ENCODE results near the gene FBXL17. TPM values are rescaled to one million over a fixed set of nuclear protein-coding genes. Genes with fewer than 3 reads are reported as not detected.

Gene FBXL17
- polyA plus RNA-seq, 2 of the 4 experiments (the other 2 are of a cell fraction) = 8.7 to 9.1 TPM

GRCh38 chr5:108181975-108182374 is 199.9 kb downstream of the FBXL17 start:
- DNase-seq (ENCODE audit: low read depth in 1 of 2, low spot score in 1 of 2) (no peak), FAIRE-seq (no peak), ATAC-seq (no peak)
- H3K9me3 ChIP-seq = no peaks in the 10 kb centered on the region
- H3K4me2 ChIP-seq = no peak overlapping the region
- H3K27ac ChIP-seq = no peak overlapping the region
- no peak overlapping the region for H3K4me3 ChIP-seq
- WGBS (ENCODE audit: missing lambda C conversion rate) = 90% methylated on average over 7 of the region's 7 CpGs
- TF ChIP-seq RAD21 (conservative IDR thresholded peaks at IDR 0.05 in 1 of 2, IDR thresholded peaks at IDR 0.05 in 1 of 2) (no peak), MAX (IDR thresholded peaks at IDR 0.05) (no peak), HDAC2 (IDR thresholded peaks at IDR 0.05) (no peak), ZC3H11A (IDR thresholded peaks at IDR 0.05) (no peak), RCOR1 (IDR thresholded peaks at IDR 0.05; ENCODE audit: low read depth, low read length) (no peak), NPAS2 (CRISPR knock-in tag; IDR thresholded peaks at IDR 0.05; ENCODE audit: borderline replicate concordance) (no peak), HMGXB4 (CRISPR knock-in tag; IDR thresholded peaks at IDR 0.05; ENCODE audit: borderline replicate concordance) (no peak), SMC3 (IDR thresholded peaks at IDR 0.05) (no peak), PHF8 (IDR thresholded peaks at IDR 0.05; ENCODE audit: borderline replicate concordance, low read depth) (no peak), CHD4 (IDR thresholded peaks at IDR 0.05; ENCODE audit: borderline replicate concordance) (no peak), HES2 (IDR thresholded peaks at IDR 0.05) (no peak), HOXB5 (CRISPR knock-in tag; IDR thresholded peaks at IDR 0.05) (no peak), MAZ (IDR thresholded peaks at IDR 0.05; ENCODE audit: borderline replicate concordance, low read depth, low read length) (no peak), CBX2 (IDR thresholded peaks at IDR 0.05; ENCODE audit: borderline replicate concordance, low read depth) (no peak), ZNF302 (CRISPR knock-in tag; IDR thresholded peaks at IDR 0.05) (no peak), CBX8 (IDR thresholded peaks at IDR 0.05) (no peak), FOXS1 (CRISPR knock-in tag; IDR thresholded peaks at IDR 0.05) (no peak), ESRRA (IDR thresholded peaks at IDR 0.05; ENCODE audit: borderline replicate concordance, low read length) (no peak), GATA3 (IDR thresholded peaks at IDR 0.05; ENCODE audit: borderline replicate concordance) (no peak), EHF (CRISPR knock-in tag; IDR thresholded peaks at IDR 0.05) (no peak)
- ChIA-PET POLR2A (no interaction called here), CTCF (no interaction called here)
- no peaks in the 10 kb centered on the region for H3K4me1 ChIP-seq

- ChIA-PET POLR2A (no interaction called here), CTCF (interaction anchor here (1.2 kb wide), 1 partner anchor 26 kb away, joined by 3 read pairs; no protein-coding TSS in a partner anchor)
- no peak for TF ChIP-seq RARB (CRISPR knock-in tag; IDR thresholded peaks at IDR 0.05)
- TF ChIP-seq EHF (CRISPR knock-in tag; IDR thresholded peaks at IDR 0.05) = no peak
- TF ChIP-seq MAZ (IDR thresholded peaks at IDR 0.05; ENCODE audit: borderline replicate concordance, low read depth, low read length) = no peak
- TF ChIP-seq HOXB13 (CRISPR knock-in tag; IDR thresholded peaks at IDR 0.05; ENCODE audit: low read depth) = no peak
- no peak for TF ChIP-seq E2F6 (IDR thresholded peaks at IDR 0.05; ENCODE audit: borderline replicate concordance, low read depth)
- no peak for TF ChIP-seq CBX8 (IDR thresholded peaks at IDR 0.05)
- no peak for TF ChIP-seq HOXB5 (CRISPR knock-in tag; IDR thresholded peaks at IDR 0.05)
- no peak for TF ChIP-seq ZSCAN20 (CRISPR knock-in tag; IDR thresholded peaks at IDR 0.05)
- no peak for TF ChIP-seq HDAC2 (IDR thresholded peaks at IDR 0.05)
- TF ChIP-seq JUNB (IDR thresholded peaks at IDR 0.05) = no peak
- TF ChIP-seq CTCF (IDR thresholded peaks at IDR 0.05) = no peak
- no peak for TF ChIP-seq BCL3 (IDR thresholded peaks at IDR 0.05)
- TF ChIP-seq KDM5A (IDR thresholded peaks at IDR 0.05) = no peak
- TF ChIP-seq ZNF302 (CRISPR knock-in tag; IDR thresholded peaks at IDR 0.05) = no peak
- no peak for TF ChIP-seq ZFP36 (IDR thresholded peaks at IDR 0.05; ENCODE audit: borderline replicate concordance, partially characterized antibody)
- no peak for TF ChIP-seq FOSB (CRISPR knock-in tag; IDR thresholded peaks at IDR 0.05)
- FAIRE-seq (no peak), DNase-seq (ENCODE audit: low read depth in 1 of 2, low spot score in 1 of 2) (no peak), ATAC-seq (no peak)
- Histone ChIP-seq H3K4me2 (no peak overlapping the region), H3K4me1 (no peaks in the 10 kb centered on the region), H3K4me3 (no peak overlapping the region), H3K9me3 (no peaks in the 10 kb centered on the region), H3K27ac (no peak overlapping the region)
Measured at GRCh38 chr5:108174286-108174685, 207.6 kb downstream of the FBXL17 start.

Measured in A549 (cell line).